Hepatocyte (in vitro differentiated cells): ENCODE data around the gene LLGL1. TPM values are rescaled to one million over a fixed set of nuclear protein-coding genes. Genes with fewer than 3 reads are reported as not detected.

Experiments used
- DNase-seq: peaks from one replicate; pipeline ENCODE4 v3.0.0-alpha.2; 2016; ENCODE audit warnings: low spot score
- H2AFZ ChIP-seq: fragments of 200-600 bp; sonication (generic); 2 replicates; pipeline ENCODE4 v1.6.0; 2016; ENCODE audit warnings: antibody characterized with exemption, mild to moderate bottlenecking
- H3K27ac ChIP-seq: fragments of 200-600 bp; sonication (generic); 2 replicates; pipeline ENCODE4 v1.5.1; 2016; ENCODE audit warnings: mild to moderate bottlenecking
- H3K27me3 ChIP-seq: fragments of 200-600 bp; sonication (generic); 2 replicates; pipeline ENCODE4 v1.6.1; 2016
- H3K36me3 ChIP-seq: fragments of 200-600 bp; sonication (generic); replicated peaks from 2 replicates; pipeline ENCODE4 v1.5.1; 2016; ENCODE audit warnings: low read depth; ENCODE audit not compliant: insufficient read depth
- H3K4me1 ChIP-seq: fragments of 200-600 bp; sonication (generic); 2 replicates; pipeline ENCODE4 v1.5.1; 2016; ENCODE audit warnings: mild to moderate bottlenecking, moderate library complexity; ENCODE audit not compliant: insufficient read depth
- H3K4me2 ChIP-seq: fragments of 200-600 bp; sonication (generic); 2 replicates; pipeline ENCODE4 v1.6.0; 2016
- H3K4me3 ChIP-seq: fragments of 200-600 bp; sonication (generic); 2 replicates; pipeline ENCODE4 v1.5.1; 2016; ENCODE audit warnings: mild to moderate bottlenecking
- H3K79me2 ChIP-seq: fragments of 200-600 bp; sonication (generic); 2 replicates; pipeline ENCODE4 v1.6.0; 2017; ENCODE audit warnings: mild to moderate bottlenecking
- H3K9me2 ChIP-seq: fragments of 200-600 bp; sonication (generic); replicated peaks from 2 replicates; pipeline ENCODE4 v1.6.0; 2017; ENCODE audit warnings: mild to moderate bottlenecking; ENCODE audit not compliant: insufficient read depth
- H3K9me3 ChIP-seq: fragments of 200-600 bp; sonication (generic); 2 replicates; pipeline ENCODE4 v1.5.1; 2016; ENCODE audit warnings: low read depth, mild to moderate bottlenecking
- H4K20me1 ChIP-seq: fragments of 200-600 bp; sonication (generic); 2 replicates; pipeline ENCODE4 v1.6.0; 2016; ENCODE audit warnings: mild to moderate bottlenecking; ENCODE audit not compliant: insufficient read depth, poor library complexity, severe bottlenecking
- EZH2 ChIP-seq: fragments of 200-600 bp; sonication (generic); IDR thresholded peaks from 2 replicates; pipeline ENCODE4 v1.6.1; 2016; ENCODE audit warnings: antibody characterized with exemption, mild to moderate bottlenecking, borderline replicate concordance
- EZH2phosphoT487 ChIP-seq: fragments of 200-600 bp; sonication (generic); IDR thresholded peaks from one replicate; pipeline ENCODE4 v1.6.1; 2018; ENCODE audit warnings: antibody characterized with exemption, mild to moderate bottlenecking, low read depth, moderate library complexity; ENCODE audit not compliant: unreplicated experiment, severe bottlenecking
- WGBS: methylation state at CpG from one replicate; pipeline ENCODE4 v1.1.6; 2016; ENCODE audit warnings: low lambda C conversion rate; ENCODE audit errors: missing lambda C conversion rate; 5-methylcytosine and 5-hydroxymethylcytosine counted together
- polyA plus RNA-seq: library from polyadenylated mRNA; unstranded; fragments of >200 nt; fragmentation: Nextera tagmentation; extraction: Ambion mirVana; gene quantifications from 2 replicates; pipeline ENCODE4 v1.2.1, GENCODE V29; 2016
- total RNA-seq: library from RNA; depleted of rRNA; stranded (reverse); fragments of >200 nt; gene quantifications from 2 replicates; pipeline ENCODE4 v1.2.3, GENCODE V29; 2014
- TF ChIP-seq, protein P1 (sequence below): fragments of 200-600 bp; sonication (generic); IDR thresholded peaks from 2 replicates; pipeline ENCODE4 v1.5.1; 2016; ENCODE audit warnings: antibody characterized with exemption, mild to moderate bottlenecking; ENCODE audit not compliant: poor library complexity

Gene LLGL1
- total RNA-seq (46.0 and 51.9 TPM in 2 replicates), polyA plus RNA-seq (5.4 and 7.1 TPM in 2 replicates)

DNA sequence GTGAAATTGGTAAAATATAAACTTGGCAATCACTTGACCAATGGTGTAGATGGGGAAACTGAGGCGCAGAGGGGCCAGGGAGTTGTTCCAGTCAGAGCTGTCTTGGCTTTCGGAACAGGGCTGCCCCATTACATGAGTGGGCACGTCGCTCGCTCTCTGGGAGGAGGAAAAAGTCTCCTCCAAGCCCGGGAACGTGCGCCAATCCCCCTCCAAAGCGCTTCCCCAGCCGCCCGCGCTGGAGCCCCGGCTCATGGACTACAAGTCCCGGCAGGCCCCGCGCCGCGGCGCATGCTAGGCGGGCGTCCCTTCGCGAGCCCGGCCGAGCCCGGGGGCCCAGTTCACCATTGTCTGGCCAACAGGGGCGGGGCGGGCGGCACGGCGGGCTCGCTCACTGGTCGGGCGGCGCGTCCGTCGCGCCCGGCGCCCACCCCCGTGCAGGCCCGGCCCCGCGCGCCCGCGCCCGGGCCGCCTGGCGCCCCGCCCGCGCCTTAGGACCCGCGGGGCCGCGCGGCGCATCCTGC lies at the start of gene LLGL1:
Gene LLGL1, plus strand, starts transcription at position 515 of the 521 bp plus-strand sequence. CDS start 48 bp downstream, outside the sequence.
- 2% methylated on average over 19 of the region's 60 CpGs for WGBS
- Histone ChIP-seq H3K4me1 (peaks cover 28% of the 10 kb centered on the region), H4K20me1 (peaks cover 15% of the 10 kb centered on the region), H3K9me2 (no peaks in the 10 kb centered on the region), H3K4me3 (peak within 1 kb of the TSS; percentile 99), H3K4me2 (peak within 1 kb of the TSS; percentile 97), H3K9me3 (no peaks in the 10 kb centered on the region), H2AFZ (peak within 1 kb of the TSS; percentile 96), H3K27me3 (no peaks in the 10 kb centered on the region), H3K27ac (peak within 1 kb of the TSS; percentile 93), H3K79me2 (peaks cover 44% of the 10 kb centered on the region), H3K36me3 (no peaks in the 10 kb centered on the region)
- TF ChIP-seq, protein P1, sequence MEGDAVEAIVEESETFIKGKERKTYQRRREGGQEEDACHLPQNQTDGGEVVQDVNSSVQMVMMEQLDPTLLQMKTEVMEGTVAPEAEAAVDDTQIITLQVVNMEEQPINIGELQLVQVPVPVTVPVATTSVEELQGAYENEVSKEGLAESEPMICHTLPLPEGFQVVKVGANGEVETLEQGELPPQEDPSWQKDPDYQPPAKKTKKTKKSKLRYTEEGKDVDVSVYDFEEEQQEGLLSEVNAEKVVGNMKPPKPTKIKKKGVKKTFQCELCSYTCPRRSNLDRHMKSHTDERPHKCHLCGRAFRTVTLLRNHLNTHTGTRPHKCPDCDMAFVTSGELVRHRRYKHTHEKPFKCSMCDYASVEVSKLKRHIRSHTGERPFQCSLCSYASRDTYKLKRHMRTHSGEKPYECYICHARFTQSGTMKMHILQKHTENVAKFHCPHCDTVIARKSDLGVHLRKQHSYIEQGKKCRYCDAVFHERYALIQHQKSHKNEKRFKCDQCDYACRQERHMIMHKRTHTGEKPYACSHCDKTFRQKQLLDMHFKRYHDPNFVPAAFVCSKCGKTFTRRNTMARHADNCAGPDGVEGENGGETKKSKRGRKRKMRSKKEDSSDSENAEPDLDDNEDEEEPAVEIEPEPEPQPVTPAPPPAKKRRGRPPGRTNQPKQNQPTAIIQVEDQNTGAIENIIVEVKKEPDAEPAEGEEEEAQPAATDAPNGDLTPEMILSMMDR, result no peak
- TF ChIP-seq EZH2 (no peak), EZH2phosphoT487 (no peak)
- peak; percentile 99 for DNase-seq

GRCh38 chr17:18176176-18176575 lies 49.3 kb upstream of the LLGL1 start:
- Histone ChIP-seq H3K36me3 (no peaks in the 10 kb centered on the region), H2AFZ (no peak overlapping the region), H3K27ac (no peak overlapping the region), H3K4me1 (peaks cover 8% of the 10 kb centered on the region), H3K4me3 (no peak overlapping the region), H3K27me3 (no peaks in the 10 kb centered on the region), H4K20me1 (no peaks in the 10 kb centered on the region), H3K79me2 (no peaks in the 10 kb centered on the region), H3K9me3 (no peaks in the 10 kb centered on the region), H3K4me2 (no peak overlapping the region), H3K9me2 (no peaks in the 10 kb centered on the region)
- TF ChIP-seq, protein P1, result no peak
- TF ChIP-seq EZH2phosphoT487 (no peak), EZH2 (no peak)
- WGBS, result 80% methylated on average over 7 of the region's 7 CpGs
- no peak for DNase-seq

GRCh38 chr17:18177133-18177532 lies 48.3 kb upstream of the LLGL1 start:
- no peaks in the 10 kb centered on the region for H3K27me3 ChIP-seq
- peaks cover 15% of the 10 kb centered on the region for H3K4me1 ChIP-seq
- TF ChIP-seq EZH2, result no peak
- TF ChIP-seq, protein P1, result no peak
- no peak for TF ChIP-seq EZH2phosphoT487
- DNase-seq, result no peak
- H3K9me3 ChIP-seq, result no peaks in the 10 kb centered on the region
- H2AFZ ChIP-seq, result no peak overlapping the region
- H3K4me2 ChIP-seq, result no peak overlapping the region
- no peaks in the 10 kb centered on the region for H4K20me1 ChIP-seq
- no peaks in the 10 kb centered on the region for H3K36me3 ChIP-seq
- no peak overlapping the region for H3K27ac ChIP-seq
- H3K9me2 ChIP-seq, result no peaks in the 10 kb centered on the region
- no peaks in the 10 kb centered on the region for H3K79me2 ChIP-seq
- H3K4me3 ChIP-seq, result no peak overlapping the region
